GM08714 (cell line): ENCODE measurements around the gene SPEG.
"Not testable (repeated sequence)": the region's sequence is repeated elsewhere in the genome, so short reads cannot be mapped to it uniquely, and the experiment has no call there.

ENCODE experiments used
- H3K4me3 ChIP-seq: fragments of 200-500 bp; sonication (Bioruptor generic); 2 replicates; pipeline ENCODE4 v1.5.1; 2014; ENCODE audit warnings: mild to moderate bottlenecking, low read length, inconsistent platforms
- ZNF274 ChIP-seq: IDR thresholded peaks from 2 replicates; pipeline ENCODE4 v1.6.1; 2012; ENCODE audit warnings: mild to moderate bottlenecking, low read depth, low read length

SPEG gene

GRCh38 chr2:219434718-219435525, at the start of gene SPEG:
Gene SPEG, plus strand, starts transcription at chr2:219434843. Its CDS starts 135 bp downstream, at chr2:219434978.
- H3K4me3 ChIP-seq: no peak within 1 kb of the TSS
- no peak for TF ChIP-seq ZNF274

- TF ChIP-seq ZNF274: no peak
These were observed 49.8 kb upstream of the SPEG start for GRCh38 chr2:219384859-219385258.

GRCh38 chr2:219385958-219386520, 48.6 kb upstream of the SPEG start:
- TF ChIP-seq ZNF274: no peak
- no peak overlapping the region for H3K4me3 ChIP-seq

More at GRCh38 chr2:219384859-219385258, 49.8 kb upstream of the SPEG start:
- no peak overlapping the region for H3K4me3 ChIP-seq

- no peak for TF ChIP-seq ZNF274
These were observed 47.9 kb upstream of the SPEG start for GRCh38 chr2:219386532-219387280.

GRCh38 chr2:219387306-219388120, 47.1 kb upstream of the SPEG start, which contains the start of gene DNPEP:
Gene DNPEP, minus strand, starts transcription at chr2:219387912. Its CDS starts 118 bp downstream, at chr2:219387794.
- no peak for TF ChIP-seq ZNF274
- H3K4me3 ChIP-seq: peak within 1 kb of the TSS; percentile 91

More at GRCh38 chr2:219386532-219387280, 47.9 kb upstream of the SPEG start:
- H3K4me3 ChIP-seq: peak overlapping the region; percentile 91

- H3K4me3 ChIP-seq: peak overlapping the region; percentile 68; the same call in 1 of the 2 replicates
- TF ChIP-seq ZNF274: no peak
These were observed 46.3 kb upstream of the SPEG start for GRCh38 chr2:219388121-219388906.

GRCh38 chr2:219388907-219389156, 45.8 kb upstream of the SPEG start:
- no peak for TF ChIP-seq ZNF274
- peak overlapping the region; percentile 68; the same call in 1 of the 2 replicates for H3K4me3 ChIP-seq

- TF ChIP-seq ZNF274: no peak
- no peak overlapping the region for H3K4me3 ChIP-seq
These were observed 41.9 kb upstream of the SPEG start for GRCh38 chr2:219392754-219393153.

GRCh38 chr2:219395056-219395455, 39.6 kb upstream of the SPEG start:
- H3K4me3 ChIP-seq: not testable (repeated sequence)

GRCh38 chr2:219395609-219396008, 39.0 kb upstream of the SPEG start:
- no peak for TF ChIP-seq ZNF274

GRCh38 chr2:219396863-219397457, 37.7 kb upstream of the SPEG start:
- H3K4me3 ChIP-seq: no peak overlapping the region
- no peak for TF ChIP-seq ZNF274

More at GRCh38 chr2:219395609-219396008, 39.0 kb upstream of the SPEG start:
- no peak overlapping the region for H3K4me3 ChIP-seq

- TF ChIP-seq ZNF274: no peak
- no peak overlapping the region for H3K4me3 ChIP-seq
These were observed 35.8 kb upstream of the SPEG start for GRCh38 chr2:219398721-219399363.
